Tibial artery (tissue), 4 donors: ENCODE measurements around the gene DNAH17.

Experiments used
- DNase-seq, 2 donors: peaks; one replicate each; pipeline ENCODE4 v3.0.0-alpha.2; 2019
- H3K27ac ChIP-seq, 2 donors: fragments of 200-600 bp; sonication (generic) in 1 of 2; 1 replicate in 1 of 2; 2 replicates in 1 of 2; pipeline ENCODE4 v1.5.1; 2018 to 2019; ENCODE audit warnings: mild to moderate bottlenecking in 1 of 2
- H3K27me3 ChIP-seq, 2 donors: fragments of 200-600 bp; sonication (generic) in 1 of 2; one replicate each; pipeline versions ENCODE4 v1.5.1 to v1.6.0; 2016 to 2019
- H3K36me3 ChIP-seq, 3 donors: fragments of 200-600 bp; sonication (generic) in 2 of 3; one replicate each; pipeline ENCODE4 v1.5.1; 2016 to 2019; ENCODE audit warnings: mild to moderate bottlenecking in 2 of 3
- H3K4me1 ChIP-seq, 4 donors: fragments of 200-600 bp; sonication (generic) in 2 of 4; 1 replicate in 3 of 4; 2 replicates in 1 of 4; pipeline ENCODE4 v1.5.1; 2016 to 2019
- H3K4me3 ChIP-seq, 2 donors: fragments of 200-600 bp; sonication (generic) in 1 of 2; 1 replicate in 1 of 2; 2 replicates in 1 of 2; pipeline ENCODE4 v1.5.1; 2018 to 2019; ENCODE audit warnings: mild to moderate bottlenecking in 2 of 2
- H3K9me3 ChIP-seq, 3 donors: fragments of 200-600 bp; sonication (generic) in 1 of 3; one replicate each; pipeline ENCODE4 v1.5.1; 2016 to 2019
- intact Hi-C: fragments of 100-400 bp; cut with DNase I; formaldehyde crosslinking; loops from one replicate; pipeline ENCODE4 v1.15.0; 2023; ENCODE audit warnings: low total_unique reads
- TF ChIP-seq, protein P1 (sequence below), 2 experiments: fragments of 200-600 bp in 1 of 2; fragments of 450-650 bp in 1 of 2; IDR thresholded peaks; one replicate each; pipeline ENCODE4 v1.5.1; 2017 to 2019; ENCODE audit warnings: antibody characterized with exemption in 2 of 2, mild to moderate bottlenecking in 1 of 2, moderate library complexity in 1 of 2

DNAH17 gene

DNA sequence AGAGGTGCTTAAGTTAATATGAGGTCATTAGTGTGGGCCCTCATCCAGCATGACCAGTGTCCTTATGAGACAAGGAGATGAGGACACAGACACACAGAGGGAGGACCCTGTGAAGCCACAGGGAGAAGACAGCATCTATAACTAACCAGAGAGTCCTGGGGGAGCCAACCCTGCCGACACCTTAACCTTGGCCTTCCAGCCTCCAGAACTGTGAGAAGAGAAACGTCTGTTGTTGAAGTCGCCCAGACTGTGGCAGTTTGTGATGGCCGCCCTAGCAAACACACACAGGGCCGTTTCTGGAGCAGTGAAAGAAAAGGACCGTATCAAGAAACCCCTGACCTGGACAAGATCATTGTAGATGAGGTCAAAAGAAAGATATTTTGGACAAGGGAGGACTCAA lies 26.7 kb downstream of the DNAH17 start:
- Histone ChIP-seq H3K4me1 (no peaks in the 10 kb centered on the region), H3K36me3 (no peaks in the 10 kb centered on the region), H3K9me3 (no peaks in the 10 kb centered on the region), H3K27me3 (no peaks in the 10 kb centered on the region), H3K4me3 (no peak overlapping the region), H3K27ac (no peak overlapping the region)
- no peak for DNase-seq
- TF ChIP-seq, protein P1, sequence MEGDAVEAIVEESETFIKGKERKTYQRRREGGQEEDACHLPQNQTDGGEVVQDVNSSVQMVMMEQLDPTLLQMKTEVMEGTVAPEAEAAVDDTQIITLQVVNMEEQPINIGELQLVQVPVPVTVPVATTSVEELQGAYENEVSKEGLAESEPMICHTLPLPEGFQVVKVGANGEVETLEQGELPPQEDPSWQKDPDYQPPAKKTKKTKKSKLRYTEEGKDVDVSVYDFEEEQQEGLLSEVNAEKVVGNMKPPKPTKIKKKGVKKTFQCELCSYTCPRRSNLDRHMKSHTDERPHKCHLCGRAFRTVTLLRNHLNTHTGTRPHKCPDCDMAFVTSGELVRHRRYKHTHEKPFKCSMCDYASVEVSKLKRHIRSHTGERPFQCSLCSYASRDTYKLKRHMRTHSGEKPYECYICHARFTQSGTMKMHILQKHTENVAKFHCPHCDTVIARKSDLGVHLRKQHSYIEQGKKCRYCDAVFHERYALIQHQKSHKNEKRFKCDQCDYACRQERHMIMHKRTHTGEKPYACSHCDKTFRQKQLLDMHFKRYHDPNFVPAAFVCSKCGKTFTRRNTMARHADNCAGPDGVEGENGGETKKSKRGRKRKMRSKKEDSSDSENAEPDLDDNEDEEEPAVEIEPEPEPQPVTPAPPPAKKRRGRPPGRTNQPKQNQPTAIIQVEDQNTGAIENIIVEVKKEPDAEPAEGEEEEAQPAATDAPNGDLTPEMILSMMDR (IDR thresholded peaks at IDR 0.05), result no peak
- intact Hi-C loops, result no loop called here

DNA sequence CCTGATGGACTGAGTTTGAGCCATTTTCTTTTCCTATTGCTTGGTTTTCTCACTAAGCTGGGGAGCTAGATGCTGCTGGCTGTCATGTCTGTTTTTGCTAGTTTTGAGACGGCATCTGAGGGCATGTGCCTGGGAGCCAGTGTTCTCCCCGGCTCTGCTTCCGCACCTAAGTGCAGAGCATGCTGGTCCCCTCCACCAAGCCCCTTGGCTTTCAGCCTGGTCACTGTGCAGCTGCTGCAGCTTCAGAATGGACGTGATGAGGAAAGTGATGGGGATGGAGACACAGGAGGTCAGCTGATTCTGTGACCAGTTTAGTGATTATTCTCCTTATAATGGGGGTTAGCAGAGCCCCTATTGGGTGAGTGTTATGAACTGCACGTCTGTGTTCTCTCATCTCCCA lies 28.5 kb downstream of the DNAH17 start:
- no peaks in the 10 kb centered on the region for H3K4me1 ChIP-seq
- no peaks in the 10 kb centered on the region for H3K9me3 ChIP-seq
- no peak overlapping the region for H3K27ac ChIP-seq
- H3K27me3 ChIP-seq, result no peaks in the 10 kb centered on the region
- intact Hi-C loops, result no loop called here
- DNase-seq, result no peak
- TF ChIP-seq, protein P1 (IDR thresholded peaks at IDR 0.05), result no peak
- no peak overlapping the region for H3K4me3 ChIP-seq
- no peaks in the 10 kb centered on the region for H3K36me3 ChIP-seq

DNA sequence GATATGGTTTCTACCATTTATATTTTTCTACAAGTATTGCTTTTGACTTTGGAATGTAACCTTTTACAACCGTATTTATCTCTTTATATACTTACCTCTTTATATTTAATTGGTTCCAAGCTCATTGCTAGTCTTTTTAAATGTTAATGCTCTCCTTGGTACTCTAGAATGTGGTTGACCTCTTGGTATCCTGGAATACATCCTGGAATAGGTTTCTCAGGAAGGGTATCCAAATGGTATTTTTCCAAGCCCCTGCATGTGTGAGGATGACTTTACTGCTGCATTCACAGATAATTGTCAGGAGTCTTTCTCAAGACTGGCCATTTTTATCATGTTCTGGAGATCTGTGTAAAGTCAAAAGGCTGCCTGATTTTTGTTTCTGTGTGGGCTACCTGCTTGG lies 30.2 kb downstream of the DNAH17 start:
- DNase-seq, result no peak

DNA sequence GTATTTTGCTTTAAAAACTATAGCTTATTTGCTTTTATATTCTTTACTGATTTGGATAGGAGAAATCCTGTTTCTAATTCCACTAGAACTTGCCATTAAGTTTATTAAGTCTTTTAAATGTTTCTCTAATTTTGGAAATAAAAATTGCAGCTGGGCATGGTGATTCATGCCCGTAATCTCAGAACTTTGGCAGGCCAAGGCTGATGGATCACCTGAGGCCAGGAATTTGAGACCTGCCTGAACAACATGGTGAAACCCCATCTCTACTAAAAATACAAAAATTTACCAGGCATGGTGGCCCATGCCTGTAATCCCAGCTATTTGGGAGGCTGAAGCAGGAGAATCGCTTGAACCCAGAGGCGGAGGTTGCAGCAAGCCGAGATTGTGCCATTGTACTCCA lies 30.7 kb downstream of the DNAH17 start:
- DNase-seq, result no peak
- Histone ChIP-seq H3K4me3 (no peak overlapping the region), H3K27me3 (no peaks in the 10 kb centered on the region), H3K27ac (no peak overlapping the region), H3K36me3 (no peaks in the 10 kb centered on the region), H3K9me3 (no peaks in the 10 kb centered on the region), H3K4me1 (no peaks in the 10 kb centered on the region)
- intact Hi-C loops, result no loop called here
- TF ChIP-seq, protein P1 (IDR thresholded peaks at IDR 0.05), result no peak

More for the DNA sequence above, 30.2 kb downstream of the DNAH17 start:
- Histone ChIP-seq H3K27me3 (no peaks in the 10 kb centered on the region), H3K4me3 (no peak overlapping the region), H3K36me3 (no peaks in the 10 kb centered on the region), H3K27ac (no peak overlapping the region), H3K4me1 (no peaks in the 10 kb centered on the region), H3K9me3 (no peaks in the 10 kb centered on the region)
- TF ChIP-seq, protein P1 (IDR thresholded peaks at IDR 0.05), result no peak
- intact Hi-C loops, result no loop called here

- no peak overlapping the region for H3K27ac ChIP-seq
- no peaks in the 10 kb centered on the region for H3K9me3 ChIP-seq
- no peaks in the 10 kb centered on the region for H3K4me1 ChIP-seq
- DNase-seq, result no peak
- no peaks in the 10 kb centered on the region for H3K27me3 ChIP-seq
- TF ChIP-seq, protein P1 (IDR thresholded peaks at IDR 0.05), result no peak
- intact Hi-C loops, result no loop called here
- H3K4me3 ChIP-seq, result no peak overlapping the region
- H3K36me3 ChIP-seq, result no peaks in the 10 kb centered on the region
Measured at GRCh38 chr17:78544881-78545755, 32.1 kb downstream of the DNAH17 start.
